MCF 10A (cell line): ENCODE data around the gene CLDN5. TPM values are rescaled to one million over a fixed set of nuclear protein-coding genes. Genes with fewer than 3 reads are reported as not detected.

ENCODE experiments used
- BruUV-seq: library from RNA; stranded (reverse); fragments of 400-500 nt; replicated peaks from 2 replicates; lab custom pipeline; 2021; lab: Mats Ljungman, UMichigan
- CTCF ChIA-PET: fragments of 300-600 bp; sonication (Branson Sonifier 250); formaldehyde crosslinking; extraction: SDS; loops from one replicate; lab custom pipeline; 2021; ENCODE audit warnings: antibody characterized with exemption, inconsistent platforms; lab: Yijun Ruan, JAX
- POLR2A ChIA-PET: fragments of 300-600, 350-650 bp; sonication (Branson Sonifier 250); formaldehyde crosslinking; extraction: SDS; loops from one replicate; lab custom pipeline; 2020; ENCODE audit warnings: antibody characterized with exemption, inconsistent platforms; lab: Yijun Ruan, JAX
- DNase-seq: peaks from one replicate; pipeline ENCODE4 v3.0.0-alpha.2; 2018; ENCODE audit not compliant: unreplicated experiment
- H3K27ac Mint-ChIP-seq: one replicate; pipeline ENCODE4 v1.8.0; 2022; ENCODE audit warnings: mild to moderate bottlenecking, low read depth, mixed read lengths; ENCODE audit not compliant: unreplicated experiment
- H3K27me3 Mint-ChIP-seq: one replicate; pipeline ENCODE4 v1.8.0; 2022; ENCODE audit warnings: mixed read lengths; ENCODE audit not compliant: insufficient read depth, unreplicated experiment
- H3K36me3 Mint-ChIP-seq: one replicate; pipeline ENCODE4 v1.8.0; 2022; ENCODE audit warnings: mild to moderate bottlenecking, moderate library complexity, mixed read lengths; ENCODE audit not compliant: insufficient read depth, unreplicated experiment
- H3K4me1 Mint-ChIP-seq: one replicate; pipeline ENCODE4 v1.8.0; 2022; ENCODE audit warnings: mixed read lengths; ENCODE audit not compliant: insufficient read depth, unreplicated experiment
- H3K4me3 Mint-ChIP-seq: one replicate; pipeline ENCODE4 v1.8.0; 2022; ENCODE audit warnings: mild to moderate bottlenecking, moderate library complexity, mixed read lengths; ENCODE audit not compliant: unreplicated experiment
- H3K9me3 Mint-ChIP-seq: one replicate; pipeline ENCODE4 v1.8.0; 2022; ENCODE audit warnings: mixed read lengths; ENCODE audit not compliant: unreplicated experiment
- CTCF ChIP-seq: fragments of 200-600 bp; IDR thresholded peaks from one replicate; pipeline ENCODE4 v1.8.0; 2022; ENCODE audit warnings: antibody characterized with exemption, mild to moderate bottlenecking; ENCODE audit not compliant: unreplicated experiment
- intact Hi-C: fragments of 100-400 bp; cut with micrococcal nuclease; formaldehyde crosslinking; loops from 2 replicates; pipeline ENCODE4 v1.14.1; 2022
- total RNA-seq: library from RNA; stranded (reverse); gene quantifications from 2 replicates; pipeline ENCODE4 v1.2.3, GENCODE V29; 2022

CLDN5 gene
- total RNA-seq, 1 experiment from 2014 or later, result not detected

GRCh38 chr22:19554834-19555404, 30.7 kb upstream of the CLDN5 start:
- H3K4me1 Mint-ChIP-seq, result peaks cover 5% of the 10 kb centered on the region
- no peaks in the 10 kb centered on the region for H3K9me3 Mint-ChIP-seq
- H3K36me3 Mint-ChIP-seq, result peaks cover 5% of the 10 kb centered on the region
- ChIA-PET POLR2A (interaction anchor here (1.2 to 1.5 kb wide), 2 partner anchors 9 to 14 kb away, joined by 3 to 5 read pairs; no protein-coding TSS in a partner anchor), CTCF (interaction anchor here (1.1 to 1.4 kb wide), 2 partner anchors 13 to 76 kb away, joined by 3 to 4 read pairs; no protein-coding TSS in a partner anchor)
- TF ChIP-seq CTCF, result no peak
- no peak overlapping the region for H3K27ac Mint-ChIP-seq
- H3K27me3 Mint-ChIP-seq, result no peaks in the 10 kb centered on the region
- no peak overlapping the region for H3K4me3 Mint-ChIP-seq
- intact Hi-C loops, result no loop called here
- peak; percentile 54 for DNase-seq
- BruUV-seq, result no TSS peak

GRCh38 chr22:19553201-19553600, 29.0 kb upstream of the CLDN5 start:
- Mint-ChIP-seq H3K4me3 (no peak overlapping the region), H3K27me3 (no peaks in the 10 kb centered on the region), H3K36me3 (peaks cover 5% of the 10 kb centered on the region), H3K9me3 (no peaks in the 10 kb centered on the region), H3K27ac (no peak overlapping the region), H3K4me1 (peaks cover 5% of the 10 kb centered on the region)
- POLR2A ChIA-PET, result no interaction called here
- no peak for DNase-seq
- CTCF ChIA-PET, result interaction anchor here (0.6 to 0.7 kb wide), 2 partner anchors 506 to 1009 kb away, joined by 3 read pairs; no protein-coding TSS in a partner anchor
- no peak for TF ChIP-seq CTCF
- intact Hi-C loops, result no loop called here
- BruUV-seq, result no TSS peak

DNA sequence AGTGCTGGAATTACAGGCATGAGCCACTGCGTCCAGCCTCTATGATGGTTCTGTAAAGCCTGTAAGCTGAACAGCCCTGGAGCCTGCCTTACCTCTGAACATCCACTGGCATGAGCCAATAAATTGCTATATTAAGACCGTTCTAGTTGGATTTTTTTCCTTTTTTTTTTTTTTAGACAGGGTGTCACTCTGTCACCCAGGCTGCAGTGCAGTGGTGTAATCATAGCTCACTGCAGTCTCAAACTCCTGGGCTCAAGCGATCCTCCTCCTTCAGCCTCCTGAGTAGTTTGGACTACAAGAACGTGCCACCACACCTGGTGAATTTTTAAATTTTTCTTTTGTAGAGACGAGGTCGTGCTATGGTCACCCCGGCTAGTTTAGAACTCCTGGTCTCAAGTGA, 26.2 kb upstream of the CLDN5 start:
- H3K4me3 Mint-ChIP-seq, result no peak overlapping the region
- H3K4me1 Mint-ChIP-seq, result peaks cover 5% of the 10 kb centered on the region
- intact Hi-C loops, result no loop called here
- H3K27me3 Mint-ChIP-seq, result no peaks in the 10 kb centered on the region
- no peak for DNase-seq
- no peak overlapping the region for H3K27ac Mint-ChIP-seq
- H3K36me3 Mint-ChIP-seq, result peaks cover 5% of the 10 kb centered on the region
- ChIA-PET POLR2A (no interaction called here), CTCF (no interaction called here)
- BruUV-seq, result no TSS peak
- TF ChIP-seq CTCF, result no peak
- no peaks in the 10 kb centered on the region for H3K9me3 Mint-ChIP-seq

DNA sequence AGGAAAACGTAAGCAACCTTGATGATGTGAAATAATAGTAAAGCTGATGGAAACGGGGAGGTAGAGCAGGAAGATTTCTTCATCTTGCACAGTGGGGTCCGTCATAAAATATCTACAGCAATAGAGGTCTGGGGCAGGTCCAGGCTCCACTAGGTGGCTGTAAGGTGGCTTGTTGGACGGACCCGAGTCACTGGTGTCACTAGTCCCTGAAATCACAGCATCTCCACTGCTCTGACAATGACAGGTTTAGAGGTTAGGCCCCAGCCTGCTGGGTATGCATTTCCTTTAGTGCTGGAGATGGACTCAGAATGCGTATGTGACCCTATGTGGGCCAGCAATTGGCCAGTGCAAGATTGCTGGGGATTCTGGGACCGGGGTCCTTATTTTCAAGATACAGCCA, 25.2 kb upstream of the CLDN5 start:
- no peaks in the 10 kb centered on the region for H3K9me3 Mint-ChIP-seq
- DNase-seq, result no peak
- BruUV-seq, result no TSS peak
- ChIA-PET CTCF (no interaction called here), POLR2A (no interaction called here)
- H3K36me3 Mint-ChIP-seq, result no peaks in the 10 kb centered on the region
- no peak for TF ChIP-seq CTCF
- no peak overlapping the region for H3K4me3 Mint-ChIP-seq
- intact Hi-C loops, result no loop called here
- no peaks in the 10 kb centered on the region for H3K4me1 Mint-ChIP-seq
- no peak overlapping the region for H3K27ac Mint-ChIP-seq
- H3K27me3 Mint-ChIP-seq, result no peaks in the 10 kb centered on the region
